MM.1S (cell line): ENCODE results near the gene PAPSS1.

Experiments
- EZH2 ChIP-seq: fragments of 300-600 bp; sonication (generic); optimal IDR thresholded peaks from 2 replicates; pipeline ENCODE3; 2017; ENCODE audit warnings: low read depth, mild to moderate bottlenecking, antibody characterized with exemption, low read length, mixed read lengths
- EZH2phosphoT487 ChIP-seq: fragments of 300-600 bp; sonication (generic); IDR thresholded peaks from 2 replicates; pipeline ENCODE4 v1.6.1; 2018; ENCODE audit warnings: antibody characterized with exemption, low read length
- TF ChIP-seq, protein P1 (sequence below): fragments of 300-600 bp; sonication (generic); IDR thresholded peaks from 2 replicates; pipeline ENCODE4 v1.5.1; 2016; ENCODE audit warnings: antibody characterized with exemption, low read length, mixed read lengths

DNA sequence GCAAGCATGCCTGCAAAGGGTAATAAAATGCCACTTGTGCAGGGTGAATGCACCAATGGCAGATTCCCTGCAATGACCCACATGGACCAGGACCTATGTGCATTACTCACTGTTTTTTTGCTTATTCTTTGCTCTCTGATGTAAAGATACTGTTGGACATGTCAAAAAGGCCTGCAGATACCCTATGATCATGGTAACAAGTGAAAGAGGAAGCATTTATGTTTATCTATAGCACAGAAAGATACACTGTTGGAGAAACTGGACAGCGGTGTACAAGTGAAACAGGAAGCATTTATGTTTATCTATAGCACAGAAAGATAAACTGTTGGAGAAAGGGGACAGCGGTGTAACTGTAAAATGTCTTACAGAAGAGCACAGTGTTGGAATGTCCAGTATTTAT is 127.5 kb downstream of the PAPSS1 start:
- TF ChIP-seq, protein P1, sequence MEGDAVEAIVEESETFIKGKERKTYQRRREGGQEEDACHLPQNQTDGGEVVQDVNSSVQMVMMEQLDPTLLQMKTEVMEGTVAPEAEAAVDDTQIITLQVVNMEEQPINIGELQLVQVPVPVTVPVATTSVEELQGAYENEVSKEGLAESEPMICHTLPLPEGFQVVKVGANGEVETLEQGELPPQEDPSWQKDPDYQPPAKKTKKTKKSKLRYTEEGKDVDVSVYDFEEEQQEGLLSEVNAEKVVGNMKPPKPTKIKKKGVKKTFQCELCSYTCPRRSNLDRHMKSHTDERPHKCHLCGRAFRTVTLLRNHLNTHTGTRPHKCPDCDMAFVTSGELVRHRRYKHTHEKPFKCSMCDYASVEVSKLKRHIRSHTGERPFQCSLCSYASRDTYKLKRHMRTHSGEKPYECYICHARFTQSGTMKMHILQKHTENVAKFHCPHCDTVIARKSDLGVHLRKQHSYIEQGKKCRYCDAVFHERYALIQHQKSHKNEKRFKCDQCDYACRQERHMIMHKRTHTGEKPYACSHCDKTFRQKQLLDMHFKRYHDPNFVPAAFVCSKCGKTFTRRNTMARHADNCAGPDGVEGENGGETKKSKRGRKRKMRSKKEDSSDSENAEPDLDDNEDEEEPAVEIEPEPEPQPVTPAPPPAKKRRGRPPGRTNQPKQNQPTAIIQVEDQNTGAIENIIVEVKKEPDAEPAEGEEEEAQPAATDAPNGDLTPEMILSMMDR: no peak
- TF ChIP-seq EZH2phosphoT487 (no peak), EZH2 (no peak)
